CD4-positive, alpha-beta T cell (primary cell): ENCODE measurements around the gene KCNIP4. TPM values are rescaled to one million over a fixed set of nuclear protein-coding genes. Genes with fewer than 3 reads are reported as not detected.

Source experiments
- ATAC-seq: fragments of 200-7000 bp; cut with Tn5 transposase; one replicate; pipeline ENCODE4 v1.10.0; 2022; ENCODE audit warnings: mild to moderate bottlenecking; ENCODE audit not compliant: poor library complexity
- CTCF ChIA-PET: fragments of 350-600 bp; sonication (Branson Sonifier 250); formaldehyde crosslinking; loops from one replicate; lab custom pipeline; 2021; ENCODE audit warnings: antibody characterized with exemption, inconsistent platforms; lab: Charles Lee
- POLR2A ChIA-PET: fragments of 350-600 bp; sonication (Branson Sonifier 250); formaldehyde crosslinking; loops from one replicate; lab custom pipeline; 2021; ENCODE audit warnings: antibody characterized with exemption, inconsistent platforms; lab: Charles Lee
- DNase-seq, 14 experiments: peaks; one replicate each; pipeline ENCODE4 v3.0.0-alpha.2; 2013 to 2020; ENCODE audit warnings: mixed read lengths in 2 of 14
- H3K27ac ChIP-seq, 2 donors: one replicate each; pipeline versions ENCODE4 v1.5.1 to v1.7.0; 2013; ENCODE audit warnings: low read length in 2 of 2, low read depth in 1 of 2, mild to moderate bottlenecking in 1 of 2
- H3K27me3 ChIP-seq, 2 experiments: 1 replicate in 1 of 2; 2 replicates in 1 of 2; pipeline versions ENCODE4 v1.6.1 to v1.7.0; 2013; ENCODE audit warnings: low read length in 2 of 2, control low read depth in 1 of 2, mild to moderate bottlenecking in 1 of 2, moderate library complexity in 1 of 2; ENCODE audit not compliant: insufficient read depth in 2 of 2, control insufficient read depth in 1 of 2
- H3K36me3 ChIP-seq: one replicate; pipeline ENCODE4 v1.6.1; 2013; ENCODE audit warnings: low read length, control low read depth; ENCODE audit not compliant: insufficient read depth
- H3K4me1 ChIP-seq: one replicate; pipeline ENCODE4 v1.6.1; 2013; ENCODE audit warnings: low read length, control low read depth; ENCODE audit not compliant: insufficient read depth
- H3K4me3 ChIP-seq: one replicate; pipeline ENCODE4 v1.5.1; 2013; ENCODE audit warnings: mild to moderate bottlenecking, low read length, moderate library complexity
- H3K9me3 ChIP-seq, 2 experiments: 1 replicate in 1 of 2; 2 replicates in 1 of 2; pipeline versions ENCODE4 v1.6.1 to v1.7.0; 2013; ENCODE audit warnings: low read length in 2 of 2, mild to moderate bottlenecking in 2 of 2, control low read depth in 1 of 2, moderate library complexity in 1 of 2; ENCODE audit not compliant: control insufficient read depth in 1 of 2, insufficient read depth in 1 of 2
- H3K27ac Mint-ChIP-seq: one replicate; pipeline ENCODE4 v1.8.0; 2020; ENCODE audit warnings: mixed read lengths
- H3K27me3 Mint-ChIP-seq: one replicate; pipeline ENCODE4 v1.8.0; 2021; ENCODE audit warnings: mixed read lengths
- H3K36me3 Mint-ChIP-seq: one replicate; pipeline ENCODE4 v1.8.0; 2021; ENCODE audit warnings: low read depth, mixed read lengths
- H3K4me1 Mint-ChIP-seq: one replicate; pipeline ENCODE4 v1.8.0; 2021; ENCODE audit warnings: low read depth, mixed read lengths
- H3K4me3 Mint-ChIP-seq: one replicate; pipeline ENCODE4 v1.8.0; 2020; ENCODE audit warnings: mild to moderate bottlenecking, mixed read lengths
- H3K9me3 Mint-ChIP-seq: one replicate; pipeline ENCODE4 v1.8.0; 2020; ENCODE audit warnings: mixed read lengths
- intact Hi-C, 2 experiments: fragments of 100-400 bp; cut with DNase I in 1 of 2; cut with micrococcal nuclease in 1 of 2; formaldehyde crosslinking; loops; one replicate each; pipeline versions ENCODE4 v1.15.1 to v1.9.0; 2023 to 2025; cut with DNase I, micrococcal nuclease
- total RNA-seq, 174 experiments: library from RNA in 2 of 174; stranded (reverse) in 2 of 174; gene quantifications; one replicate each; pipeline ENCODE4 v1.2.3 and lab custom pipeline; 2021 to 2026
- TF ChIP-seq, protein P1 (sequence below): fragments of 200-600 bp; IDR thresholded peaks from one replicate; pipeline ENCODE4 v1.8.0; 2022; ENCODE audit warnings: antibody characterized with exemption, mild to moderate bottlenecking

KCNIP4 gene
- total RNA-seq, 2 experiments from 2014 or later, result not detected

DNA sequence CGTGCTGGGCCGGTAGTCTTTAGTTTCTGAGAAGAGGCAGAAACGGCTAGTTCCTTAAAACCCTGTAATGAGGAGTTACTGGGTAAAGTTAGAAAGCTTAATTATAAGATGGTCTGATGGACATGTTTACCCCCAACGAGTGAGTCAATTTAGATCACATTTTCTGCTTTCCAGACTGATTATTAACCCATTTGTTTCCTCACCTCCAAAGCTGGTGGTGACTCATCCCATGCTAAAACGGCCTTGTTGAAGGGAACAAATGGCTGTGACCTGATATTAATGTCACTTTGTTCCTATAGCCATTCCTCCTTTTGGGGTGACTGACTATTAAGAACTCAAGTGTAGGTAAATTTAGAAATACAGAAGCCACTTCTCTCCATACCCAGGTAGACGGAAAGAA is 232.0 kb downstream of the KCNIP4 start:
- no peak for ATAC-seq
- Histone ChIP-seq H3K27ac (no peak overlapping the region), H3K9me3 (no peaks in the 10 kb centered on the region), H3K4me3 (no peak overlapping the region), H3K36me3 (no peaks in the 10 kb centered on the region), H3K4me1 (no peaks in the 10 kb centered on the region), H3K27me3 (no peaks in the 10 kb centered on the region)
- intact Hi-C loops, result no loop called here
- H3K4me3 Mint-ChIP-seq, result no peak overlapping the region
- POLR2A ChIA-PET, result no interaction called here
- no peak overlapping the region for H3K27ac Mint-ChIP-seq
- DNase-seq, result no peak
- H3K27me3 Mint-ChIP-seq, result no peaks in the 10 kb centered on the region
- CTCF ChIA-PET, result no interaction called here
- H3K4me1 Mint-ChIP-seq, result no peaks in the 10 kb centered on the region
- H3K36me3 Mint-ChIP-seq, result no peaks in the 10 kb centered on the region
- H3K9me3 Mint-ChIP-seq, result peaks cover 3% of the 10 kb centered on the region
- TF ChIP-seq, protein P1, sequence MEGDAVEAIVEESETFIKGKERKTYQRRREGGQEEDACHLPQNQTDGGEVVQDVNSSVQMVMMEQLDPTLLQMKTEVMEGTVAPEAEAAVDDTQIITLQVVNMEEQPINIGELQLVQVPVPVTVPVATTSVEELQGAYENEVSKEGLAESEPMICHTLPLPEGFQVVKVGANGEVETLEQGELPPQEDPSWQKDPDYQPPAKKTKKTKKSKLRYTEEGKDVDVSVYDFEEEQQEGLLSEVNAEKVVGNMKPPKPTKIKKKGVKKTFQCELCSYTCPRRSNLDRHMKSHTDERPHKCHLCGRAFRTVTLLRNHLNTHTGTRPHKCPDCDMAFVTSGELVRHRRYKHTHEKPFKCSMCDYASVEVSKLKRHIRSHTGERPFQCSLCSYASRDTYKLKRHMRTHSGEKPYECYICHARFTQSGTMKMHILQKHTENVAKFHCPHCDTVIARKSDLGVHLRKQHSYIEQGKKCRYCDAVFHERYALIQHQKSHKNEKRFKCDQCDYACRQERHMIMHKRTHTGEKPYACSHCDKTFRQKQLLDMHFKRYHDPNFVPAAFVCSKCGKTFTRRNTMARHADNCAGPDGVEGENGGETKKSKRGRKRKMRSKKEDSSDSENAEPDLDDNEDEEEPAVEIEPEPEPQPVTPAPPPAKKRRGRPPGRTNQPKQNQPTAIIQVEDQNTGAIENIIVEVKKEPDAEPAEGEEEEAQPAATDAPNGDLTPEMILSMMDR, result no peak

DNA sequence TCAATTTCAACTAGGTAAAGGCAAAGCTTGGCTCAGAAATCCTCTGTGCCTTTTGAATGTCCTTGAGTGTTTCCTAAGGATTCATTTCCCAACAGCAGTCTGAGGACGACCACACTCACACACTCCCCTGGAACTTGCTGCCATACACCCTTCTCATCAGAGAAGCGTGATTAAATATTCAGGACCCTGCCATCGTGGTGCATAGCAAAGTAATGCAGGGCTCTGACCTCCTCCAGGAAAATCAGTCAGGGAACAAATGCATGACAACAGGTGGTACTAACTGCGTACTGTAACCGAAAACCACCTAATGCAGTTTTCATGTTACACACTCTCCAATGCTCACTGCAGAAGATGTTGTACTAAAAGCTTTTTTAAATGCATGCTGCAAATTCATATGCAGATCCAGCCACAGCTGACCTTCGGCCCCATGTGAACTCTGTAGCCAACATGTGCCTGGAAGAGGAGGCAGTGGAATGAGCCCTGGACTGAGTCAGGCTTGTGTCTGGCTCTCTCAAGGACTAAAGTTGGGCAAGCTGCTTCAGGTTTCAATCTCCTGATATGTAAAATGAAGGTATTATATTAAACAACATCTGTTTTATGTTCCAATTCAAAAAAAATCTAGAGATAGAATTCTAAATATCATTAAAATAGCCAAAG is 238.3 kb downstream of the KCNIP4 start:
- H3K4me1 Mint-ChIP-seq, result no peaks in the 10 kb centered on the region
- POLR2A ChIA-PET, result no interaction called here
- CTCF ChIA-PET, result interaction anchor here (0.5 kb wide), 1 partner anchor 13 kb away, joined by 4 read pairs; no protein-coding TSS in a partner anchor
- Histone ChIP-seq H3K36me3 (no peaks in the 10 kb centered on the region), H3K9me3 (no peaks in the 10 kb centered on the region), H3K27ac (no peak overlapping the region), H3K27me3 (no peaks in the 10 kb centered on the region), H3K4me1 (no peaks in the 10 kb centered on the region), H3K4me3 (no peak overlapping the region)
- H3K27ac Mint-ChIP-seq, result no peak overlapping the region
- no peak overlapping the region for H3K4me3 Mint-ChIP-seq
- intact Hi-C loops, result no loop called here
- DNase-seq, result no peak
- TF ChIP-seq, protein P1, result no peak
- no peaks in the 10 kb centered on the region for H3K9me3 Mint-ChIP-seq
- no peak for ATAC-seq
- H3K27me3 Mint-ChIP-seq, result no peaks in the 10 kb centered on the region
- no peaks in the 10 kb centered on the region for H3K36me3 Mint-ChIP-seq

DNA sequence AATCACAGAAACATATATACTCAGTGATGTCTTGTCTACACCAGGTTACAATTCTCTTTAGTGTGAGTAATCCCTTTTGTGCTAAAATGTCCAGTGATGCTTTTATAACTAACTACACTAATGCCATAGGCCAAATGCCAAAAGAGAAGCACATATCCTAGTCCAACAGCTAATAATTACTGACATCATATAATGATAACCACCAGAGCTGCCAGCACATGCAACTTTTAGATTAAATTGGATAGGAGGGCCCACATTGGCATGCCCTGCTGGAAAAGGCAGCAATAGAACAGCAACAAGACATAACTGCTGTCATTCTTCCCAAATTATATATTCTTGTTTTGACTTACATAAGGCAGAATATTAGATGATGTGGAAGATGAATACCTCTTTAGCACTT is 238.8 kb downstream of the KCNIP4 start:
- Mint-ChIP-seq H3K9me3 (no peaks in the 10 kb centered on the region), H3K4me1 (no peaks in the 10 kb centered on the region), H3K27me3 (no peaks in the 10 kb centered on the region), H3K27ac (no peak overlapping the region), H3K36me3 (no peaks in the 10 kb centered on the region), H3K4me3 (no peak overlapping the region)
- no peaks in the 10 kb centered on the region for H3K36me3 ChIP-seq
- H3K9me3 ChIP-seq, result no peaks in the 10 kb centered on the region
- no peaks in the 10 kb centered on the region for H3K4me1 ChIP-seq
- TF ChIP-seq, protein P1, result no peak
- ATAC-seq (no peak), DNase-seq (no peak)
- no peak overlapping the region for H3K27ac ChIP-seq
- POLR2A ChIA-PET, result no interaction called here
- H3K27me3 ChIP-seq, result no peaks in the 10 kb centered on the region
- no peak overlapping the region for H3K4me3 ChIP-seq
- CTCF ChIA-PET, result interaction anchor here (0.5 kb wide), 1 partner anchor 12 kb away, joined by 4 read pairs; no protein-coding TSS in a partner anchor
- intact Hi-C loops, result no loop called here
